ENCODE data around the gene FOXF1.

FOXF1 gene

GRCh38 chr16:86498155-86498670 lies 12.1 kb upstream of the FOXF1 start:
- TF ChIP-seq, protein P1, sequence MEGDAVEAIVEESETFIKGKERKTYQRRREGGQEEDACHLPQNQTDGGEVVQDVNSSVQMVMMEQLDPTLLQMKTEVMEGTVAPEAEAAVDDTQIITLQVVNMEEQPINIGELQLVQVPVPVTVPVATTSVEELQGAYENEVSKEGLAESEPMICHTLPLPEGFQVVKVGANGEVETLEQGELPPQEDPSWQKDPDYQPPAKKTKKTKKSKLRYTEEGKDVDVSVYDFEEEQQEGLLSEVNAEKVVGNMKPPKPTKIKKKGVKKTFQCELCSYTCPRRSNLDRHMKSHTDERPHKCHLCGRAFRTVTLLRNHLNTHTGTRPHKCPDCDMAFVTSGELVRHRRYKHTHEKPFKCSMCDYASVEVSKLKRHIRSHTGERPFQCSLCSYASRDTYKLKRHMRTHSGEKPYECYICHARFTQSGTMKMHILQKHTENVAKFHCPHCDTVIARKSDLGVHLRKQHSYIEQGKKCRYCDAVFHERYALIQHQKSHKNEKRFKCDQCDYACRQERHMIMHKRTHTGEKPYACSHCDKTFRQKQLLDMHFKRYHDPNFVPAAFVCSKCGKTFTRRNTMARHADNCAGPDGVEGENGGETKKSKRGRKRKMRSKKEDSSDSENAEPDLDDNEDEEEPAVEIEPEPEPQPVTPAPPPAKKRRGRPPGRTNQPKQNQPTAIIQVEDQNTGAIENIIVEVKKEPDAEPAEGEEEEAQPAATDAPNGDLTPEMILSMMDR (IDR thresholded peaks at IDR 0.05; ENCODE audit: control extremely low read depth, extremely low read depth, low read depth, missing control alignments): no peak
- CTCF ChIA-PET: no interaction called here
- POLR2A ChIA-PET: no interaction called here
- DNase-seq (ENCODE audit: extremely low spot score): no peak

DNA sequence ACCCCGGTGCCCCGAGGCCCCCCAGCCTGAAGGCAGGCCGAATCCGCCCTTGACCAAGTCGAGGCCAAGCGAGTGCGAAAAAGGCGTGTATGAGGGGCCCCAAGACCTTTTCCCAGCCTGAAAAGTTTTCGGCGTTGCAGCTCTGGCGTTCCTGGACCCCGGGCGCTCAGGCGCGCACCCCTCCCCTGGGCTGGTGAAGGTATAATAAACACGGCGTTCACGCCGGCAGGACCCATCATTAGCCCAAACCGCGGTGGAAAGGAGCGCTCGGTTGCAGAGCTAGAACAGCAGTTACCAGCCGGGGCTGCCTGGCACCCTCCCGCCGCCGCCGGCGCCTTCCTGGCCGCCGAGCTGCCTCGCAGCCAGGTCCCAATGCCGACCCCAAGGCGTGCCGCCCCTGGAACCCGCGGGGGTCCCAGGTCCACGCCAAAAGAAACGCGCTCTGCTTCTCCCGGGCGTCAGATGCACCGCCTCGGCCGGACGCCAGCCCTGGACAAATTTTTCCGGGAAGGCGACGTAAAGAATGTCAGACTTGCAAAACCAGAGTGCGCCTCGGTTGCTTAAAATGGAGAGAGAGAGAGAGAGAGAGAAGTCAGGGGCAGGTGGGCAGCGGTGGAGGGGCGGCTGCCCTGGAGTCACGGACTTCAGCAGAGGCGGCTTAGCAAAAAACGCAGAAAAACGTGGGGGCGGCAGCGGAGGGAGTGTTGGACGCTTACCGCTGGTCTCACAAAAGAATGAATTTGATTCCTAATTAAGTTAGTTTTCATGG lies 11.5 kb upstream of the FOXF1 start:
- CTCF ChIA-PET: no interaction called here

DNA sequence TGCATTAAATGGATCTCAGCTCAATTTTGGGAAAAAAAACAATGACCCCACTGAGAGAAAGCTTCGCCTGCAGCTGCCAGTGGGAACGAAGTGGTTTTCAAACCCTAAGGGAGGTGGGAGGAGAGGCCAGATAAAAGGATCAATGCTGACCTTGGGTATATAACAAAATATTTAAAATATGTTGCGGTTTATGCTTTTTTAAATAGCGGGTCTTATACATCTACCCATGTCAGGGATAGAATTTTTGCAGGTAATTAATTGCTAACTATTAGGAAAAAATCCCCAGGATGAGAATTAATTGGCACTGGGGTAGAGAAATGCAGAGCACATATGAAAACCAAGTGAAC lies 10.9 kb upstream of the FOXF1 start:
- ChIA-PET POLR2A (no interaction called here), CTCF (no interaction called here)
- no peak for DNase-seq (ENCODE audit: extremely low spot score)
- TF ChIP-seq, protein P1 (IDR thresholded peaks at IDR 0.05; ENCODE audit: control extremely low read depth, extremely low read depth, low read depth, missing control alignments): no peak

More for the DNA sequence above, 11.5 kb upstream of the FOXF1 start:
- TF ChIP-seq, protein P1 (IDR thresholded peaks at IDR 0.05; ENCODE audit: control extremely low read depth, extremely low read depth, low read depth, missing control alignments): no peak
- DNase-seq (ENCODE audit: extremely low spot score): no peak
- POLR2A ChIA-PET: no interaction called here

GRCh38 chr16:86499889-86500707 lies 10.2 kb upstream of the FOXF1 start:
- TF ChIP-seq, protein P1 (IDR thresholded peaks at IDR 0.05; ENCODE audit: control extremely low read depth, extremely low read depth, low read depth, missing control alignments): no peak
- POLR2A ChIA-PET: no interaction called here
- CTCF ChIA-PET: interaction anchor here (1.6 kb wide), 1 partner anchor 18 kb away, joined by 6 read pairs; no protein-coding TSS in a partner anchor
- DNase-seq (ENCODE audit: extremely low spot score): no peak

GRCh38 chr16:86500708-86501510 lies 9.4 kb upstream of the FOXF1 start:
- ChIA-PET POLR2A (no interaction called here), CTCF (interaction anchor here (1.5 to 1.6 kb wide), 2 partner anchors 17 to 63 kb away, joined by 5 to 6 read pairs; no protein-coding TSS in a partner anchor)
- TF ChIP-seq, protein P1 (IDR thresholded peaks at IDR 0.05; ENCODE audit: control extremely low read depth, extremely low read depth, low read depth, missing control alignments): no peak
- DNase-seq (ENCODE audit: extremely low spot score): no peak

All from GM10248 (cell line).